MCF 10A (cell line): ENCODE data around the gene HDAC10. TPM values are rescaled to one million over a fixed set of nuclear protein-coding genes. Genes with fewer than 3 reads are reported as not detected.
A peak's percentile ranks its signal among the peaks of the same experiment; 100 is the strongest.

Source experiments
- BruUV-seq: library from RNA; stranded (reverse); fragments of 400-500 nt; replicated peaks from 2 replicates; lab custom pipeline; 2021; lab: Mats Ljungman, UMichigan
- CTCF ChIA-PET: fragments of 300-600 bp; sonication (Branson Sonifier 250); formaldehyde crosslinking; extraction: SDS; loops from one replicate; lab custom pipeline; 2021; ENCODE audit warnings: antibody characterized with exemption, inconsistent platforms; lab: Yijun Ruan, JAX
- POLR2A ChIA-PET: fragments of 300-600, 350-650 bp; sonication (Branson Sonifier 250); formaldehyde crosslinking; extraction: SDS; loops from one replicate; lab custom pipeline; 2020; ENCODE audit warnings: antibody characterized with exemption, inconsistent platforms; lab: Yijun Ruan, JAX
- DNase-seq: peaks from one replicate; pipeline ENCODE4 v3.0.0-alpha.2; 2018; ENCODE audit not compliant: unreplicated experiment
- H3K27ac Mint-ChIP-seq: one replicate; pipeline ENCODE4 v1.8.0; 2022; ENCODE audit warnings: mild to moderate bottlenecking, low read depth, mixed read lengths; ENCODE audit not compliant: unreplicated experiment
- H3K27me3 Mint-ChIP-seq: one replicate; pipeline ENCODE4 v1.8.0; 2022; ENCODE audit warnings: mixed read lengths; ENCODE audit not compliant: insufficient read depth, unreplicated experiment
- H3K36me3 Mint-ChIP-seq: one replicate; pipeline ENCODE4 v1.8.0; 2022; ENCODE audit warnings: mild to moderate bottlenecking, moderate library complexity, mixed read lengths; ENCODE audit not compliant: insufficient read depth, unreplicated experiment
- H3K4me1 Mint-ChIP-seq: one replicate; pipeline ENCODE4 v1.8.0; 2022; ENCODE audit warnings: mixed read lengths; ENCODE audit not compliant: insufficient read depth, unreplicated experiment
- H3K4me3 Mint-ChIP-seq: one replicate; pipeline ENCODE4 v1.8.0; 2022; ENCODE audit warnings: mild to moderate bottlenecking, moderate library complexity, mixed read lengths; ENCODE audit not compliant: unreplicated experiment
- H3K9me3 Mint-ChIP-seq: one replicate; pipeline ENCODE4 v1.8.0; 2022; ENCODE audit warnings: mixed read lengths; ENCODE audit not compliant: unreplicated experiment
- CTCF ChIP-seq: fragments of 200-600 bp; IDR thresholded peaks from one replicate; pipeline ENCODE4 v1.8.0; 2022; ENCODE audit warnings: antibody characterized with exemption, mild to moderate bottlenecking; ENCODE audit not compliant: unreplicated experiment
- intact Hi-C: fragments of 100-400 bp; cut with micrococcal nuclease; formaldehyde crosslinking; loops from 2 replicates; pipeline ENCODE4 v1.14.1; 2022
- total RNA-seq: library from RNA; stranded (reverse); gene quantifications from 2 replicates; pipeline ENCODE4 v1.2.3, GENCODE V29; 2022

HDAC10 gene
- total RNA-seq, 1 experiment from 2014 or later: 27.5 TPM

GRCh38 chr22:50267591-50268390 is 16.7 kb upstream of the HDAC10 start:
- Mint-ChIP-seq H3K4me3 (no peak overlapping the region), H3K9me3 (no peaks in the 10 kb centered on the region), H3K4me1 (peaks cover 6% of the 10 kb centered on the region), H3K27me3 (no peaks in the 10 kb centered on the region), H3K36me3 (no peaks in the 10 kb centered on the region), H3K27ac (no peak overlapping the region)
- peak; percentile 53 for DNase-seq
- no peak for TF ChIP-seq CTCF
- no TSS peak for BruUV-seq
- ChIA-PET CTCF (interaction anchor here (0.6 to 5.3 kb wide), 4 partner anchors 16 to 229 kb away, joined by 3 to 27 read pairs (median 4); partner anchors contain the start of gene HDAC10), POLR2A (interaction anchor here (0.7 to 1.5 kb wide), 3 partner anchors 23 to 258 kb away, joined by 3 read pairs; partner anchors contain the start of genes PLXNB2 and SCO2)
- intact Hi-C loops: loop anchor here (2.0 kb wide), 1 partner anchor 75 kb away; the partner anchor contains the start of gene PPP6R2

- Mint-ChIP-seq H3K36me3 (no peaks in the 10 kb centered on the region), H3K9me3 (no peaks in the 10 kb centered on the region), H3K4me1 (peaks cover 11% of the 10 kb centered on the region), H3K27ac (no peak overlapping the region), H3K4me3 (no peak overlapping the region), H3K27me3 (no peaks in the 10 kb centered on the region)
- intact Hi-C loops: no loop called here
- BruUV-seq: no TSS peak
- ChIA-PET POLR2A (no interaction called here), CTCF (interaction anchor here (0.6 to 1.6 kb wide), 4 partner anchors 8 to 230 kb away, joined by 3 to 5 read pairs (median 4); partner anchors contain the start of gene HDAC10)
- DNase-seq: no peak
- no peak for TF ChIP-seq CTCF
Measured at GRCh38 chr22:50266994-50267393, 15.9 kb upstream of the HDAC10 start.

GRCh38 chr22:50264946-50265669 is 14.0 kb upstream of the HDAC10 start:
- Mint-ChIP-seq H3K9me3 (no peaks in the 10 kb centered on the region), H3K36me3 (no peaks in the 10 kb centered on the region), H3K27me3 (no peaks in the 10 kb centered on the region), H3K4me3 (no peak overlapping the region), H3K27ac (no peak overlapping the region), H3K4me1 (peaks cover 11% of the 10 kb centered on the region)
- TF ChIP-seq CTCF: no peak
- ChIA-PET POLR2A (no interaction called here), CTCF (interaction anchor here (0.6 to 1.0 kb wide), 2 partner anchors 12 to 61 kb away, joined by 3 to 5 read pairs; no protein-coding TSS in a partner anchor)
- intact Hi-C loops: no loop called here
- no peak for DNase-seq
- no TSS peak for BruUV-seq
